Adrenal gland (tissue), 12 donors: ENCODE measurements around the gene DUSP7. TPM values are rescaled to one million over a fixed set of nuclear protein-coding genes. Genes with fewer than 3 reads are reported as not detected.

Experiments used
- DNase-seq, 7 donors: peaks; one replicate each; pipeline ENCODE4 v3.0.0-alpha.2; 2019 to 2020
- H3K27ac ChIP-seq, 5 donors: fragments of 200-600 bp; sonication (generic) in 4 of 5; 1 replicate in 3 of 5; 2 replicates in 2 of 5; pipeline versions ENCODE4 v1.5.1 to v1.8.0; 2016 to 2020; ENCODE audit warnings: mild to moderate bottlenecking in 1 of 5
- H3K27me3 ChIP-seq: fragments of 200-600 bp; 2 replicates; pipeline ENCODE4 v1.8.0; 2021
- H3K36me3 ChIP-seq, 2 donors: fragments of 200-600 bp; replicated peaks in 1 of 2; 1 replicate in 1 of 2; 2 replicates in 1 of 2; pipeline versions ENCODE4 v1.5.1 to v1.8.0; 2018 to 2022
- H3K4me1 ChIP-seq, 2 donors: fragments of 200-600 bp; replicated peaks in 1 of 2; 1 replicate in 1 of 2; 2 replicates in 1 of 2; pipeline versions ENCODE4 v1.5.1 to v1.8.0; 2018 to 2021
- H3K4me3 ChIP-seq, 4 donors: fragments of 200-600 bp; sonication (generic) in 3 of 4; one replicate each; pipeline ENCODE4 v1.5.1; 2016 to 2018
- H3K9me3 ChIP-seq, 3 donors: fragments of 200-600 bp; sonication (generic) in 1 of 3; replicated peaks in 1 of 3; 1 replicate in 2 of 3; 2 replicates in 1 of 3; pipeline versions ENCODE4 v1.5.1 to v1.8.0; 2016 to 2021
- CTCF ChIP-seq, 6 experiments: fragments of 450-650 bp in 4 of 6; fragments of 200-600 bp in 2 of 6; sonication (generic) in 1 of 6; IDR thresholded peaks; 1 replicate in 5 of 6; 2 replicates in 1 of 6; pipeline versions ENCODE4 v1.5.1 to v1.8.0; 2016 to 2021; ENCODE audit warnings: antibody characterized with exemption in 6 of 6, mild to moderate bottlenecking in 2 of 6, moderate library complexity in 1 of 6
- POLR2A ChIP-seq, 2 donors: fragments of 450-650 bp; IDR thresholded peaks; one replicate each; pipeline ENCODE4 v1.6.1; 2017; ENCODE audit warnings: antibody characterized with exemption in 2 of 2, mild to moderate bottlenecking in 2 of 2, moderate library complexity in 1 of 2
- WGBS, 4 donors: extraction: QIAGEN DNeasy Blood & Tissue Kit in 2 of 4; methylation state at CpG; one replicate each; pipeline versions ENCODE4 v1.1.5 to v1.1.7; 2013 to 2017; 5-methylcytosine and 5-hydroxymethylcytosine counted together
- intact Hi-C, 2 donors: fragments of 100-400 bp; cut with DNase I; formaldehyde crosslinking; loops; one replicate each; pipeline versions ENCODE4 v1.14.1 to v1.15.0; 2022 to 2023
- polyA plus RNA-seq, 3 donors: library from polyadenylated mRNA; stranded (reverse); fragments of 200-250 nt in 2 of 3; fragments of 350-450 nt in 1 of 3; fragmentation: Illumina TruSeq in 1 of 3; extraction: RNeasy Lipid Tissue Mini Kit (QIAGEN cat#74804) in 1 of 3; gene quantifications; one replicate each; pipeline ENCODE4 v1.2.3, GENCODE V29; 2013 to 2014
- total RNA-seq, 9 donors: library from RNA; depleted of rRNA in 4 of 9; stranded (reverse); fragments of >200 nt in 4 of 9; fragments of 120-200 nt in 1 of 9; fragmentation: NEBNext Ultra II Directional in 1 of 9; extraction: Animal tissue kit (Norgen Biotek cat#: 25700) in 1 of 9; gene quantifications; one replicate each; pipeline versions ENCODE4 v1.1.0 to v1.2.4, GENCODE V29; 2013 to 2023
- donor health status: healthy with polysubstance abuse.
- donor health status: Bipolar disorder and iron deficiency.
- donor health status: DM: yes; HTN: yes; CAD: no.
- donor health status: DM: no; HTN: no; CAD: no.
- donor health status: DM: no; HTN: no; CAD: no.
- donor health status: DM: yes; HTN: yes; CAD: no.

Gene DUSP7
- total and polyA plus RNA-seq, 12 donors: 5.5 to 35.0 (median 14.4) TPM

- 89 to 95% (median 92%) methylated on average over 4 to 8 of the region's 8 CpGs for WGBS, 4 donors
- no peak overlapping the region for H3K27ac ChIP-seq
- H3K27me3 ChIP-seq: no peaks in the 10 kb centered on the region
- no peaks in the 10 kb centered on the region for H3K36me3 ChIP-seq
- intact Hi-C loops: loop anchor here in 1 of 2 donors (10.0 kb wide), 1 partner anchor 50 kb away; no protein-coding TSS in a partner anchor
- no peaks in the 10 kb centered on the region for H3K4me1 ChIP-seq
- no peak for DNase-seq
- H3K4me3 ChIP-seq: no peak overlapping the region
- no peak for TF ChIP-seq POLR2A (IDR thresholded peaks at IDR 0.05)
- TF ChIP-seq CTCF (IDR thresholded peaks at IDR 0.05): no peak
- H3K9me3 ChIP-seq: no peaks in the 10 kb centered on the region
Observed at GRCh38 chr3:52064561-52064960, 8.2 kb upstream of the DUSP7 start.

GRCh38 chr3:52063026-52063723 is 6.8 kb upstream of the DUSP7 start:
- no peaks in the 10 kb centered on the region for H3K9me3 ChIP-seq
- WGBS, 4 donors: 83 to 90% (median 86%) methylated on average over 10 to 14 of the region's 14 CpGs
- intact Hi-C loops: loop anchor here in 1 of 2 donors (10.0 kb wide), 1 partner anchor 52 kb away; no protein-coding TSS in a partner anchor
- H3K4me3 ChIP-seq: no peak overlapping the region
- no peak overlapping the region for H3K27ac ChIP-seq
- no peaks in the 10 kb centered on the region for H3K36me3 ChIP-seq
- no peaks in the 10 kb centered on the region for H3K27me3 ChIP-seq
- no peak for TF ChIP-seq CTCF (IDR thresholded peaks at IDR 0.05)
- no peak for TF ChIP-seq POLR2A (IDR thresholded peaks at IDR 0.05)
- no peaks in the 10 kb centered on the region for H3K4me1 ChIP-seq
- no peak for DNase-seq

GRCh38 chr3:52062505-52062904 is 6.1 kb upstream of the DUSP7 start:
- Histone ChIP-seq H3K36me3 (no peaks in the 10 kb centered on the region), H3K4me3 (no peak overlapping the region), H3K27me3 (no peaks in the 10 kb centered on the region), H3K4me1 (peaks cover 0 to 5% of the 10 kb centered on the region in 2 donors), H3K9me3 (no peaks in the 10 kb centered on the region), H3K27ac (no peak overlapping the region)
- intact Hi-C loops: loop anchor here in 1 of 2 donors (10.0 kb wide), 1 partner anchor 52 kb away; no protein-coding TSS in a partner anchor
- TF ChIP-seq CTCF (IDR thresholded peaks at IDR 0.05): no peak
- TF ChIP-seq POLR2A (IDR thresholded peaks at IDR 0.05): no peak
- 39 to 69% (median 63%) methylated on average over 4 to 5 of the region's 5 CpGs for WGBS, 4 donors
- DNase-seq: peak in 6 of 7 donors; percentile 55 to 77 (median 64)

- Histone ChIP-seq H3K9me3 (no peaks in the 10 kb centered on the region), H3K4me3 (no peak overlapping the region), H3K27me3 (no peaks in the 10 kb centered on the region), H3K4me1 (peaks cover 0 to 11% of the 10 kb centered on the region in 2 donors), H3K36me3 (no peaks in the 10 kb centered on the region), H3K27ac (no peak overlapping the region)
- DNase-seq: no peak
- 68 to 98% (median 89%) methylated on average over 4 of the region's 4 CpGs for WGBS, 4 donors
- TF ChIP-seq POLR2A (IDR thresholded peaks at IDR 0.05): no peak
- TF ChIP-seq CTCF (IDR thresholded peaks at IDR 0.05): no peak
- intact Hi-C loops: loop anchor here in 1 of 2 donors (10.0 kb wide), 1 partner anchor 53 kb away; no protein-coding TSS in a partner anchor
Observed at GRCh38 chr3:52061121-52061910, 4.9 kb upstream of the DUSP7 start.
